ENCODE results near the gene SPSB2. TPM values are rescaled to one million over a fixed set of nuclear protein-coding genes. Genes with fewer than 3 reads are reported as not detected.

The SPSB2 gene
- polyA plus RNA-seq, 1 of the 3 experiments (the other 2 are of a cell fraction), result 16.9 TPM

GRCh38 chr12:6834254-6834653 is 38.8 kb downstream of the SPSB2 start:
- no peak for DNase-seq
- no peaks in the 10 kb centered on the region for H3K27me3 ChIP-seq (ENCODE audit: insufficient read depth)
- whole genome bisulfite sequencing (ENCODE audit: low lambda C conversion rate), result 100% methylated on average over 1 of the region's 1 CpG
- ChIA-PET POLR2A (interaction anchor here (0.9 kb wide), 1 partner anchor 81 kb away, joined by 3 read pairs; the partner anchor contains the start of gene MLF2), CTCF (interaction anchor here (0.9 to 14.1 kb wide), 9 partner anchors 10 to 266 kb away, joined by 3 to 225 read pairs (median 6); partner anchors contain the start of genes CDCA3, GNB3, GPR162 and MLF2)
- no peaks in the 10 kb centered on the region for H3K9me2 ChIP-seq
- H3K79me2 ChIP-seq (ENCODE audit: insufficient read depth), result peaks cover 17% of the 10 kb centered on the region
- H3K9me3 ChIP-seq, result no peaks in the 10 kb centered on the region
- H2AFZ ChIP-seq (ENCODE audit: low read depth), result no peak overlapping the region
- H4K20me1 ChIP-seq (ENCODE audit: insufficient read depth), result 0 out of 2 replicates have a peak, but pooled peaks cover 11% of the 10 kb centered on the region
- H3K36me3 ChIP-seq (replicated peaks in 1 of 2; ENCODE audit: control insufficient read depth in 1 of 2, insufficient read depth in 2 of 2, low read length in 1 of 2), result peaks cover 40 to 68% of the 10 kb centered on the region in 2 experiments
- H3K4me2 ChIP-seq, result no peak overlapping the region
- no peak overlapping the region for H3K27ac ChIP-seq (ENCODE audit: low read depth in 2 of 2, low read length in 1 of 2)
- no peak overlapping the region for H3K9ac ChIP-seq
- H3K4me3 ChIP-seq (ENCODE audit: low read depth in 2 of 2, low read length in 1 of 2), result no peak overlapping the region
- no peaks in the 10 kb centered on the region for H3F3A ChIP-seq (replicated peaks; ENCODE audit: insufficient read depth)
- H3K4me1 ChIP-seq (ENCODE audit: control insufficient read depth in 1 of 2, insufficient read depth in 2 of 2, low read depth in 1 of 2, low read length in 1 of 2), result peaks cover 0 to 11% of the 10 kb centered on the region in 2 experiments; a peak in 1 of 4 replicates
- TF ChIP-seq IRF3 (IDR thresholded peaks at IDR 0.05; ENCODE audit: low read depth, low read length) (no peak), EP300 (IDR thresholded peaks at IDR 0.05; ENCODE audit: borderline replicate concordance in 1 of 2, low read depth in 1 of 2, low read length in 1 of 2) (no peak), MAX (IDR thresholded peaks at IDR 0.05; ENCODE audit: low read depth) (no peak), SMC3 (IDR thresholded peaks at IDR 0.05; ENCODE audit: low read depth, low read length) (no peak), ELF1 (IDR thresholded peaks at IDR 0.05) (no peak), RXRA (IDR thresholded peaks at IDR 0.05; ENCODE audit: borderline replicate concordance, low read depth) (no peak), USF2 (IDR thresholded peaks at IDR 0.05; ENCODE audit: borderline replicate concordance, low read depth, low read length) (no peak), CHD2 (IDR thresholded peaks at IDR 0.05; ENCODE audit: low read length, partially characterized antibody) (no peak), YY1 (IDR thresholded peaks at IDR 0.05; ENCODE audit: low read depth) (no peak), SIN3A (IDR thresholded peaks at IDR 0.05; ENCODE audit: borderline replicate concordance, low read depth, low read length) (no peak), TAF1 (IDR thresholded peaks at IDR 0.05; ENCODE audit: borderline replicate concordance, low read depth, low read length) (no peak), PBX3 (IDR thresholded peaks at IDR 0.05) (no peak)
- TF ChIP-seq, protein P1, sequence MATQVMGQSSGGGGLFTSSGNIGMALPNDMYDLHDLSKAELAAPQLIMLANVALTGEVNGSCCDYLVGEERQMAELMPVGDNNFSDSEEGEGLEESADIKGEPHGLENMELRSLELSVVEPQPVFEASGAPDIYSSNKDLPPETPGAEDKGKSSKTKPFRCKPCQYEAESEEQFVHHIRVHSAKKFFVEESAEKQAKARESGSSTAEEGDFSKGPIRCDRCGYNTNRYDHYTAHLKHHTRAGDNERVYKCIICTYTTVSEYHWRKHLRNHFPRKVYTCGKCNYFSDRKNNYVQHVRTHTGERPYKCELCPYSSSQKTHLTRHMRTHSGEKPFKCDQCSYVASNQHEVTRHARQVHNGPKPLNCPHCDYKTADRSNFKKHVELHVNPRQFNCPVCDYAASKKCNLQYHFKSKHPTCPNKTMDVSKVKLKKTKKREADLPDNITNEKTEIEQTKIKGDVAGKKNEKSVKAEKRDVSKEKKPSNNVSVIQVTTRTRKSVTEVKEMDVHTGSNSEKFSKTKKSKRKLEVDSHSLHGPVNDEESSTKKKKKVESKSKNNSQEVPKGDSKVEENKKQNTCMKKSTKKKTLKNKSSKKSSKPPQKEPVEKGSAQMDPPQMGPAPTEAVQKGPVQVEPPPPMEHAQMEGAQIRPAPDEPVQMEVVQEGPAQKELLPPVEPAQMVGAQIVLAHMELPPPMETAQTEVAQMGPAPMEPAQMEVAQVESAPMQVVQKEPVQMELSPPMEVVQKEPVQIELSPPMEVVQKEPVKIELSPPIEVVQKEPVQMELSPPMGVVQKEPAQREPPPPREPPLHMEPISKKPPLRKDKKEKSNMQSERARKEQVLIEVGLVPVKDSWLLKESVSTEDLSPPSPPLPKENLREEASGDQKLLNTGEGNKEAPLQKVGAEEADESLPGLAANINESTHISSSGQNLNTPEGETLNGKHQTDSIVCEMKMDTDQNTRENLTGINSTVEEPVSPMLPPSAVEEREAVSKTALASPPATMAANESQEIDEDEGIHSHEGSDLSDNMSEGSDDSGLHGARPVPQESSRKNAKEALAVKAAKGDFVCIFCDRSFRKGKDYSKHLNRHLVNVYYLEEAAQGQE (IDR thresholded peaks at IDR 0.05; ENCODE audit: low read depth, low read length), result no peak

Measured in SK-N-SH (cell line).